ENCODE results near the gene LRMDA. TPM values are rescaled to one million over a fixed set of nuclear protein-coding genes. Genes with fewer than 3 reads are reported as not detected.

LRMDA gene
- total RNA-seq, 1 experiment from 2014 or later = not detected

DNA sequence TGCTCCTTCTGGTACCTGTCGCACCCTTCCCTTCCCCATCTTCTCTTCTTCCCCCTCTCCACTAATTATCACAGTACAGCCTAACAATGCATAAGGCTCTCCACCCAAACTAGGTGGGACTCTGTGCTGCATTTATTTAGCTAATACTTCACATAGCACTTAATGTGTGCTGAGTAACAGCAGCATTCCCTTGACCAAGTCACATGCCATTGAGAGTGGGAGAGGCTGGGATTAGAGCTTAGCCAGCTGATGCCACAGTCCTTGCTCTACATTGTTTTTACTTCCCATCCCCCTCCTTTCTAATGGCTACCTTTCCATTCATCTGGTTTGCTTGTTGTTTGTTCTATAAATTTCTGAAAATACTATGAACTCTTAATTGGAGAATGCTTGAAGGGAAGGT lies 426.9 kb downstream of the LRMDA start:
- BruUV-seq (replicated peaks) = no TSS peak
- no peak overlapping the region for H3K27ac ChIP-seq (ENCODE audit: low read depth, low read length, poor library complexity, severe bottlenecking)
- no peaks in the 10 kb centered on the region for H3K27me3 ChIP-seq (replicated peaks; ENCODE audit: insufficient read depth, low read depth, low read length, poor library complexity)
- H3K9me3 ChIP-seq (ENCODE audit: low read depth, low read length, poor library complexity, severe bottlenecking) = no peaks in the 10 kb centered on the region
- H3K4me3 ChIP-seq (ENCODE audit: low read depth, low read length, poor library complexity, severe bottlenecking) = no peak overlapping the region
- H3K36me3 ChIP-seq (ENCODE audit: insufficient read depth, low read length, poor library complexity, severe bottlenecking) = no peaks in the 10 kb centered on the region
- ChIA-PET CTCF (no interaction called here), POLR2A (ENCODE audit: low non-redundant PET) (no interaction called here)
- no peak for DNase-seq (ENCODE audit: low spot score)
- TF ChIP-seq, protein P1, sequence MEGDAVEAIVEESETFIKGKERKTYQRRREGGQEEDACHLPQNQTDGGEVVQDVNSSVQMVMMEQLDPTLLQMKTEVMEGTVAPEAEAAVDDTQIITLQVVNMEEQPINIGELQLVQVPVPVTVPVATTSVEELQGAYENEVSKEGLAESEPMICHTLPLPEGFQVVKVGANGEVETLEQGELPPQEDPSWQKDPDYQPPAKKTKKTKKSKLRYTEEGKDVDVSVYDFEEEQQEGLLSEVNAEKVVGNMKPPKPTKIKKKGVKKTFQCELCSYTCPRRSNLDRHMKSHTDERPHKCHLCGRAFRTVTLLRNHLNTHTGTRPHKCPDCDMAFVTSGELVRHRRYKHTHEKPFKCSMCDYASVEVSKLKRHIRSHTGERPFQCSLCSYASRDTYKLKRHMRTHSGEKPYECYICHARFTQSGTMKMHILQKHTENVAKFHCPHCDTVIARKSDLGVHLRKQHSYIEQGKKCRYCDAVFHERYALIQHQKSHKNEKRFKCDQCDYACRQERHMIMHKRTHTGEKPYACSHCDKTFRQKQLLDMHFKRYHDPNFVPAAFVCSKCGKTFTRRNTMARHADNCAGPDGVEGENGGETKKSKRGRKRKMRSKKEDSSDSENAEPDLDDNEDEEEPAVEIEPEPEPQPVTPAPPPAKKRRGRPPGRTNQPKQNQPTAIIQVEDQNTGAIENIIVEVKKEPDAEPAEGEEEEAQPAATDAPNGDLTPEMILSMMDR (conservative IDR thresholded peaks at IDR 0.05; ENCODE audit: low read depth, low read length) = no peak
- no peak for TF ChIP-seq EZH2 (IDR thresholded peaks at IDR 0.05; ENCODE audit: borderline replicate concordance, low read depth, low read length, poor library complexity, severe bottlenecking)
- no peaks in the 10 kb centered on the region for H3K4me1 ChIP-seq (ENCODE audit: insufficient read depth, low read length, poor library complexity, severe bottlenecking)
- intact Hi-C loops (cut with micrococcal nuclease; ENCODE audit: unreplicated experiment) = no loop called here

DNA sequence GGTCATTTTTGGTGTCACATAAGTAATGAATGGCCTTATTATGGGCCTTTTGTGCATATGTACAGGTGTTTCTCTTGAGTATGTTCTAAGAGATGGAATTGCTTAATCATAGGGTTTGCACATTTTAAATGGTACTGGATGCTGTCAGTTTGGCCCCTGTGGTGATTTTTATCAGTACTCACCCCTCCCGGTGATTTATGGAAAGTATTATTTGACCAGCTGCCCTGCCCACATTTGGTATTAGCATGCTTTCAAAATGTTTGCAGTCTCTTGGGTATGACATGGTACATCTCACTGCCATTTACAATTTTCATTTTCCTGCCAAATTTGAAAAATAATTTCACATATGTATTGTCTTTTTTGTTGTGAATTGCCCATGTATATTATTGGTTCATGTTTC lies 427.7 kb downstream of the LRMDA start:
- CTCF ChIA-PET = no interaction called here
- Histone ChIP-seq H3K4me1 (ENCODE audit: insufficient read depth, low read length, poor library complexity, severe bottlenecking) (no peaks in the 10 kb centered on the region), H3K27me3 (replicated peaks; ENCODE audit: insufficient read depth, low read depth, low read length, poor library complexity) (no peaks in the 10 kb centered on the region), H3K36me3 (ENCODE audit: insufficient read depth, low read length, poor library complexity, severe bottlenecking) (no peaks in the 10 kb centered on the region), H3K9me3 (ENCODE audit: low read depth, low read length, poor library complexity, severe bottlenecking) (no peaks in the 10 kb centered on the region), H3K27ac (ENCODE audit: low read depth, low read length, poor library complexity, severe bottlenecking) (no peak overlapping the region), H3K4me3 (ENCODE audit: low read depth, low read length, poor library complexity, severe bottlenecking) (no peak overlapping the region)
- no peak for TF ChIP-seq EZH2 (IDR thresholded peaks at IDR 0.05; ENCODE audit: borderline replicate concordance, low read depth, low read length, poor library complexity, severe bottlenecking)
- TF ChIP-seq, protein P1 (conservative IDR thresholded peaks at IDR 0.05; ENCODE audit: low read depth, low read length) = no peak
- intact Hi-C loops (cut with micrococcal nuclease; ENCODE audit: unreplicated experiment) = no loop called here
- POLR2A ChIA-PET (ENCODE audit: low non-redundant PET) = no interaction called here
- no peak for DNase-seq (ENCODE audit: low spot score)
- BruUV-seq (replicated peaks) = no TSS peak

DNA sequence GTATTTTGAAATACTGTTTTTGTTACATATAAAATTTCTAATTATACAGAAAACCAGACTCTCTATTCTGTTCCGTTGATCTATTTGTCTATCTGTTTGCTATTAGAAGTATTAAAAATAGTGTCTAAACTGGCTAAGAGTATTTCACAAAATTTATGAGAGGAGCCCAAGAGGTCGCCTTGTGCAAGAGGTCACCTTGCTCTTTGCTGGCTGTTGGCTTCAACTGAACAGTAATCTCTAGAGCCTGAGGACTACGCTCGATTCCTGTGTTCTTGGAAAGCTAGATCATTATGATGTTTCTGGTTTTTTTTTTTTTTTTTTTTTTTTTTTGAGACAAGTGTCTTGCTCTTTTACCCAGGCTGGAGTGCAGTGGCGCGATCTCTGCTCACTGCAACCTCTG lies 428.6 kb downstream of the LRMDA start:
- intact Hi-C loops (cut with micrococcal nuclease; ENCODE audit: unreplicated experiment) = no loop called here
- H3K27ac ChIP-seq (ENCODE audit: low read depth, low read length, poor library complexity, severe bottlenecking) = no peak overlapping the region
- no peaks in the 10 kb centered on the region for H3K27me3 ChIP-seq (replicated peaks; ENCODE audit: insufficient read depth, low read depth, low read length, poor library complexity)
- no peaks in the 10 kb centered on the region for H3K36me3 ChIP-seq (ENCODE audit: insufficient read depth, low read length, poor library complexity, severe bottlenecking)
- BruUV-seq (replicated peaks) = no TSS peak
- TF ChIP-seq EZH2 (IDR thresholded peaks at IDR 0.05; ENCODE audit: borderline replicate concordance, low read depth, low read length, poor library complexity, severe bottlenecking) = no peak
- TF ChIP-seq, protein P1 (conservative IDR thresholded peaks at IDR 0.05; ENCODE audit: low read depth, low read length) = no peak
- H3K9me3 ChIP-seq (ENCODE audit: low read depth, low read length, poor library complexity, severe bottlenecking) = no peaks in the 10 kb centered on the region
- H3K4me3 ChIP-seq (ENCODE audit: low read depth, low read length, poor library complexity, severe bottlenecking) = no peak overlapping the region
- ChIA-PET CTCF (no interaction called here), POLR2A (ENCODE audit: low non-redundant PET) (no interaction called here)
- DNase-seq (ENCODE audit: low spot score) = no peak
- no peaks in the 10 kb centered on the region for H3K4me1 ChIP-seq (ENCODE audit: insufficient read depth, low read length, poor library complexity, severe bottlenecking)
